ENCODE measurements around the gene PNN. TPM values are rescaled to one million over a fixed set of nuclear protein-coding genes. Genes with fewer than 3 reads are reported as not detected.
"Not testable (repeated sequence)": the region's sequence is repeated elsewhere in the genome, so short reads cannot be mapped to it uniquely, and the experiment has no call there.

The PNN gene
- total RNA-seq, 1 experiment from 2014 or later, result 65.8 TPM

- DNase-seq, result no peak
- intact Hi-C loops (cut with micrococcal nuclease; ENCODE audit: unreplicated experiment), result no loop called here
- BruUV-seq (replicated peaks), result no TSS peak
- Histone ChIP-seq H2AFZ (no peak overlapping the region), H3K27ac (no peak overlapping the region), H3K4me3 (no peak overlapping the region), H3F3A (ENCODE audit: insufficient read depth, low read depth) (no peaks in the 10 kb centered on the region), H3K4me2 (no peak overlapping the region), H4K20me1 (ENCODE audit: insufficient read depth) (no peaks in the 10 kb centered on the region), H3K9me3 (ENCODE audit: insufficient read depth, low read depth) (no peaks in the 10 kb centered on the region), H3K27me3 (ENCODE audit: insufficient read depth, low read depth) (no peaks in the 10 kb centered on the region), H3K36me3 (ENCODE audit: low read depth) (no peaks in the 10 kb centered on the region), H3K9me2 (ENCODE audit: insufficient read depth) (no peaks in the 10 kb centered on the region), H3K79me2 (ENCODE audit: low read depth) (no peaks in the 10 kb centered on the region), H3K4me1 (replicated peaks; ENCODE audit: insufficient read depth) (no peaks in the 10 kb centered on the region)
- ChIA-PET POLR2A (ENCODE audit: unreplicated experiment) (no interaction called here), CTCF (no interaction called here)
- no peak for TF ChIP-seq EZH2 (IDR thresholded peaks at IDR 0.05; ENCODE audit: low read depth)
- TF ChIP-seq CTCF (conservative IDR thresholded peaks at IDR 0.05), result no peak
Measured at GRCh38 chr14:39160494-39160893, 14.6 kb upstream of the PNN start.

DNA sequence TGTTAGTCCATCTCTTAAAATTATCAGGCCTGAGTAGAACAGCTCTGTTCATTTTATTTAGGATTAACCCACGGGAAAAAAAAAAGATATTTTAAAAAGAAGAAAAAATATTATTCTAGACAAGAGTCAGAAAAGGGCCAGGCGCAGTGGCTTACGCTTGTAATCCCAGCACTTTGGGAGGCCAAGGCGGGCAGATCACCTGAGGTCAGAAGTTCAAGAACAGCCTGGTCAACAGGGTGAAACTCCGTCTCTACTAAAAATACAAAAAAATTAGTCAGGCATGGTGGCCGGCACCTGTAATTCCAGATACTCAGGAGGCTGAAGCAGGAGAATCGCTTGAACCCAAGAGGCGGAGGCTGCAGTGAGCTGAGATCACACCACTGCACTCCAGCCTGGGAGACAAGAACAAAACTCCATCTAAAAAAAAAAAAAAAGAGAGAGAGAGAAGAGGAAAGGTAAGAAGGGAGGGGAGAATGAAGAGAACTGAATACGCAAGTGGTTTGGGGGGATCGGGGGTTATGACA, 7.2 kb upstream of the PNN start:
- Histone ChIP-seq H3K79me2 (ENCODE audit: low read depth) (peaks cover 43% of the 10 kb centered on the region), H3K4me1 (replicated peaks; ENCODE audit: insufficient read depth) (peaks cover 12% of the 10 kb centered on the region), H3K4me2 (peak overlapping the region; percentile 86), H3K4me3 (peak overlapping the region; percentile 96; the same call in 1 of the 2 replicates)
- H3K27me3 ChIP-seq (ENCODE audit: insufficient read depth, low read depth); DNase-seq; H3K9me2 ChIP-seq (ENCODE audit: insufficient read depth); H4K20me1 ChIP-seq (ENCODE audit: insufficient read depth); H2AFZ ChIP-seq; H3K27ac ChIP-seq; intact Hi-C loops (cut with micrococcal nuclease; ENCODE audit: unreplicated experiment); H3K36me3 ChIP-seq (ENCODE audit: low read depth); POLR2A ChIA-PET (ENCODE audit: unreplicated experiment); CTCF ChIA-PET; H3K9me3 ChIP-seq (ENCODE audit: insufficient read depth, low read depth); H3F3A ChIP-seq (ENCODE audit: insufficient read depth, low read depth); BruUV-seq (replicated peaks): not testable (repeated sequence)

DNA sequence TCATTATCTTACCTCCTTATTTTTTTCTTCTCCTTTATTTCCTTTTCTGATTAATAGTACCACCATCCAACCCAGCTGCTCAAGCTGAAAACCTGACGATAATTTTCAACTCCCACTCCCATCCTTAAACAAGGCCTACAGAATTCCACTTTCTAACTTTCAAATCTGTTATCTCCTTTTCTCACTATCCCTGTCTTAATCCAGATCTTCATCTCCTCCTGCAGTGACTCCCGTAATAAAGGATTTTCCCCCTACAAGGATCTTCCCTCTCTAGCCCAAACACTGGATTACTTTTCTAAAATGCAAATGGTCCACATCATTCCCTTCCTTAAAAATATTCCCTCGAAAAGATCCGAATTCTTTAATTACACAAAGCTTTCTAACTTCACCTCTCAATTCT, 6.5 kb upstream of the PNN start:
- Histone ChIP-seq H3K27ac (no peak overlapping the region), H3K4me3 (peak overlapping the region; percentile 96; the same call in 1 of the 2 replicates), H4K20me1 (ENCODE audit: insufficient read depth) (no peaks in the 10 kb centered on the region), H3F3A (ENCODE audit: insufficient read depth, low read depth) (peaks cover 10% of the 10 kb centered on the region; the same call in 1 of the 2 replicates), H3K4me2 (peak overlapping the region; percentile 86), H3K79me2 (ENCODE audit: low read depth) (peaks cover 43% of the 10 kb centered on the region), H3K9me2 (ENCODE audit: insufficient read depth) (no peaks in the 10 kb centered on the region), H3K4me1 (replicated peaks; ENCODE audit: insufficient read depth) (peaks cover 12% of the 10 kb centered on the region), H3K27me3 (ENCODE audit: insufficient read depth, low read depth) (no peaks in the 10 kb centered on the region), H3K9me3 (ENCODE audit: insufficient read depth, low read depth) (no peaks in the 10 kb centered on the region), H2AFZ (no peak overlapping the region), H3K36me3 (ENCODE audit: low read depth) (no peaks in the 10 kb centered on the region)
- BruUV-seq (replicated peaks), result no TSS peak
- intact Hi-C loops (cut with micrococcal nuclease; ENCODE audit: unreplicated experiment), result no loop called here
- DNase-seq, result no peak
- CTCF ChIA-PET, result no interaction called here
- POLR2A ChIA-PET (ENCODE audit: unreplicated experiment), result no interaction called here
- TF ChIP-seq EZH2 (IDR thresholded peaks at IDR 0.05; ENCODE audit: low read depth), result no peak
- TF ChIP-seq CTCF (conservative IDR thresholded peaks at IDR 0.05), result no peak

GRCh38 chr14:39169541-39169900, 5.5 kb upstream of the PNN start:
- ChIA-PET CTCF (no interaction called here), POLR2A (ENCODE audit: unreplicated experiment) (interaction anchor here (0.5 to 1.0 kb wide), 3 partner anchors 66 to 263 kb away, joined by 5 to 18 read pairs (median 5); partner anchors contain the start of genes FBXO33 and SEC23A)
- no TSS peak for BruUV-seq (replicated peaks)
- DNase-seq, result no peak
- H3F3A ChIP-seq (ENCODE audit: insufficient read depth, low read depth), result peaks cover 17% of the 10 kb centered on the region
- peaks cover 50% of the 10 kb centered on the region for H3K79me2 ChIP-seq (ENCODE audit: low read depth)
- peak overlapping the region; percentile 92 for H3K27ac ChIP-seq
- H3K4me1 ChIP-seq (replicated peaks; ENCODE audit: insufficient read depth), result peaks cover 12% of the 10 kb centered on the region
- no peaks in the 10 kb centered on the region for H3K36me3 ChIP-seq (ENCODE audit: low read depth)
- no peaks in the 10 kb centered on the region for H3K9me3 ChIP-seq (ENCODE audit: insufficient read depth, low read depth)
- no peaks in the 10 kb centered on the region for H3K9me2 ChIP-seq (ENCODE audit: insufficient read depth)
- H3K4me2 ChIP-seq, result peak overlapping the region; percentile 86
- H4K20me1 ChIP-seq (ENCODE audit: insufficient read depth), result no peaks in the 10 kb centered on the region
- intact Hi-C loops (cut with micrococcal nuclease; ENCODE audit: unreplicated experiment), result no loop called here
- H3K4me3 ChIP-seq, result peak overlapping the region; percentile 96
- H3K27me3 ChIP-seq (ENCODE audit: insufficient read depth, low read depth), result no peaks in the 10 kb centered on the region
- peak overlapping the region; percentile 96 for H2AFZ ChIP-seq
- TF ChIP-seq EZH2 (IDR thresholded peaks at IDR 0.05; ENCODE audit: low read depth), result no peak
- TF ChIP-seq CTCF (conservative IDR thresholded peaks at IDR 0.05), result no peak
